GDM1 (cell line): ENCODE data around the gene FSIP2.

Experiments used
- DNase-seq: peaks from one replicate; lab custom pipeline; 2025; lab: John Stamatoyannopoulos, UW

The FSIP2 gene, protein sequence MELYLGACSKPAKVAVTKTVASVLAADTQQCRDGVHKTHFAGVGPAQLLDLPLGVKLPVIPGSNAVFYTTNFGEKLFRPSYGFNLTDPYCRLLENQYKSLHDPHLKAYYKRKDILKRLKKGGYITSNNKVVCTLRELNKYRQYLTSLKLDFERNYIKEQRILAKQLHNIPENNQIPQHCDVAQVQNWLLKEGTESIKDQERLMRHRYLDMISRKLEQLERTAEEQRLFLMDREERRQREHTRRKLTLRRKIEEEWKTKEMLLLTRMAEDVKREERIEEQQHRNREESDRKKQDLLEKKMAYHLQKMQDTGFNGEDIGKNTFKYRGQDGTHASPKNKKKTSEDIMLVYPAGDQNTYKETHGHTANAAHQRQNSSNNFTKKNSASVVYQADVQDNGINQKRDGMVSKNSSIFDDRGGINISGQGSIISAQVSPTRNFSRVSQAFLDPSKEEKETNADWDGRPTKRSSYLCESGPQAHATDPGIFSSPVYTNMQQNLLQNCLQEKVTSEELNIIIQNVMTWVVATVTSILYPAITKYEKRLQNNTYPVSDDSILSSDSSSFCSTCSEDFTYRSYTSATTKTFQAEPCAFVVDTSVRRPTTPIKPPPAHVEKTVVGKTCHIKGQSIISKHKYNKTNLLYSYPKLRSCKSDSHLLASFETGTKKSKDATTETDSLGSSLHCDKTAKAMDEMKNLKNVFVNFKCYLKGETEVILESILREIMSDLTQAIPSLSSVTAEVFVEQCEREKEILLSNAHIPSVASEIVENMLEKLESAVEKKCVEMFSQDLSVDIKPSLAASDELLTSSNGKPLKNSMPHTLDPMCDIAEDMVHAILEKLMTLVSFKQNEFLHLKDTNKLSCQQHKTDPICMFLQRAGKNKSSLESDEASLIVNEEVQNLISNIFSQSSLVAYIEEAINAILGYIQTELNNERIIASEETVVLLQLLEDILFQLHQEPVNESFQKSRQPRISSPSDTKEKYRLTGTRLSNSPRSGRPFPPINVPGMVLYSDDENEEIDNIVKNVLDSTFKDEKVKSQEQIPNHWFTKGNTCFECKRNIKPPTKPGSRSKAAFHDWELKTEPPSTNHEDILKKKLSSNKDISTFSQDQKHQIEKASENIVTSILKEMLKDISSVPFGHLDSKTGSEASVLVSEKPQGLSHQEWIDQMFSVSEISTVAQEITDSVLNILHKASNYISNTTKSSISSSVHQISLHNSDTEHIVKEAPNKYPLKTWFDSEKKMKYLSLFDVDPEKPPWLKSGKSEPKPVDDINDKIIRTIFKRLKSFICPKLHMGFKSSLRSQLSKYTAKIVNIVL (N-terminal part only)

DNA sequence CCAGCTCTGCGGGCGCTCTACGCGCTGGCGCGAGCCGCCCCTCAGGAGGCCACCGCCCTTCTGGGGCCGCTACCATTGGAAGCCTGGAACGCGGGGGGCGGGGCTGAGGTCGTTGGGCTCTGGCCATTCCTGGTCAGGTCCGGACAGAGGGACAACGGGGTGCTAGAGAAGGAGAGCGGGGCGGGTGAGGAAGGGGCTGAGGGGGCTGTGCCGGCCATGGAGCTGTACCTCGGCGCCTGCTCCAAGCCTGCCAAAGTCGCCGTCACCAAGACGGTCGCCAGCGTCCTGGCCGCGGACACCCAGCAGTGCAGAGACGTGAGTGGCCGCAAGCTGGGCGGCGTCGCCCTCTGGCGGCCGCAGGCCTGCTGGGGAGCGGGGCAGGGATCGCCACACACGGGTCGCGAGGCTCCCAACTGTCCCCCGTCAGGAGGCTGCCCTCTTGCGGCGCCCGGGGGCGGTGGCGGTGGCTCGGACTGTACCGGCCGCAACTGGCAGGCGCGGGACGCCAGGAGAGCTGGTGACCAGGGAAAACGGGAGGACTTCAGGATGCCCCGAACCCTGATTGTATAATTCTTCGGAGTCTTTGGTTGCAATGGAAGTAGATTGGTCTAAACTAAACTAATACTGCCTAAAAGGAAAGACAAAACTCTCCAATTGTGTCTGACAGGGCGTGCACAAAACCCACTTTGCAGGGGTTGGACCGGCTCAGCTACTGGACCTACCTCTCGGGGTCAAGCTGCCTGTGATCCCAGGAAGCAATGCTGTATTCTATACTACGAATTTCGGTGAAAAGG is at the start of gene FSIP2:
FSIP2 (plus strand) TSS at position 126 of the 794 bp plus-strand sequence; CDS start at position 217, 91 bp downstream.
- peak; percentile 59 for DNase-seq

DNA sequence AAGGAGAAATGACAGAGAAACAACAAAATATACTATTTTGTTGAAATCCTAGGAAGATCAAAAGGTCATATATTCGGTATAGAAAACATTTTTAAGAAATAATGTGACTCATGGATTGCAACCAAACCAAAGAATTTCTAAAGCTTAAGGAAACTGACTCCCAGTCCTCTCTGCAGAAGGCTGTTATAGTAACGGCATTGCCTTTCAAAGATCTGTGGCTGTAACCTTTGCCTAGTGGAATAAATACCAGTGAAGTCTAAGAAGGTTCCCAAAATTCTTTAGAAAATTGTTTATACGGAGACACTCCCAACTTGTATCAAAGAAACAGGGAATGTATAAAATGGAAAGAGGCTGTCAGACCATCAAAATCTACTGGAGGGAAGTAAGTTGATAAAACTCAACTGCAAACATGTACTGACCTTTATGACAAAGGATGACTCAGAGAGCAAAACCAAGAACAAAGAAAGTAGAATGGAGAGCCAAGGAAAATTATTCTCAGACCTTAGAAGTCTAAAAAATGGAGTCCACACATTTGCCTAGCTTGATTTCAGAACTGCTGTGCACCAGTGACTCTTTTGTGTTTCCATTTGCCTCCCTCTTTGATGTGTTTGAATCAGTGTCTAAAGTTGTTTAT is 48.6 kb upstream of the FSIP2 start:
- DNase-seq = no peak

DNA sequence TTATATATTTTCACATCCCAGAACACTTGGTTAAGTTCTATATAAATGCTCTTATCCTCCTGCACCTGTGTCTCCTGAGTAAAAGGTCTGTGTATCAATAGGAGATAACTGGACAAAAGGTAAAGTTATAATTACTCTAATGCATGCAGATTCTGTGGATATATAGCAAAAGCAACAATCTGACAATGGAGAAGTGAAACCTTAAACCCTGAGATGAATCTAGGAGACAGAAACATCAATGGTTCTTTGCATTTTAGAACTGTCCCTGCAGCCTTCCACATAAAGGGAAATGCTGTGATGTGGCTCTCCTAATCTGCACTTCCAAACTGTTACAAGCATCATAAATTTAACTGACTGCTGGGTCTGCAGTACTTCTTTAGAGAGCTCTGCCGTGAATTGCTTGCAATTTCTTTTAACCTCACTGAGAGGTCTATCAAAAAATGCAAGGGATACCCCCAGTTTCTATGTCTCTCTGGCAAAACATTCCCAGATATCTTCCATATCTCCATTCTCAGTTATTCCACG is 42.8 kb upstream of the FSIP2 start:
- no peak for DNase-seq

DNA sequence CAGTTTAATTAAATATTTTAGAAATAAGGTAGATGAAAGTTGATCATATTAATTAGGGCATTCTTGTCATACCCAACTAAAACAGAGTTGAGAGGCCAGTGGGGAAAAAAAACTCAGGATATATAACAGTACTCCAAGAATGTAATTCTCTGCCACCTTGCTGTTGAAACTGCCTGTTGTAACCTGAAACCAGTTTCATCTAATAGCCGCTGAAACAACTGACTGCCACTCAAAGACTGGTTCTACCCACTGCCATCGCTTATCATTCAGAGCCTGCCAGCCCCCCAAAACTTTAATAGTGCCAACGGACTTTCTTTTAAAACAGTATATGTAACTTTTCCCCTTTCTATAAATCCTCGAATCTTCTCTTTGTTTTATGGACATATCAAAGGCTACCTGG is 37.7 kb upstream of the FSIP2 start:
- no peak for DNase-seq

DNA sequence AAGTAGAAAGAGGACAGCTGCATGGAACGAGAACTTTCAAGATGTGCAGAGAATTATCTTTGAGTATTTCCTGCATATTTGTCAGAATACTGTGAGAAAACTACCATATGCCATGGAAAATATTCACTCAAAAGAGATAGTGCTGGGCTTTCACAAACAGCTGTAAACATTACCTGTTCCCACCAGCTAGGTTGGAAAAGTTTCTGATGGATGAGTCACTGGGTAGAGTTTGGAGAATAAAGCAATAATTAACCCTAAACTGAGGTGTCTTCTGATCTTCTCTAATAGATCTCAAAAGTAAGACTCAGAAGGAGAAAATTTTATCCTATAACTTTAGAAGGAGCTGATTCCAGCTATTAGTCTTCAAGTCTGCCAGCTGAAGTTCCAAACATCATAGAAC is 3.9 kb upstream of the FSIP2 start:
- no peak for DNase-seq

DNA sequence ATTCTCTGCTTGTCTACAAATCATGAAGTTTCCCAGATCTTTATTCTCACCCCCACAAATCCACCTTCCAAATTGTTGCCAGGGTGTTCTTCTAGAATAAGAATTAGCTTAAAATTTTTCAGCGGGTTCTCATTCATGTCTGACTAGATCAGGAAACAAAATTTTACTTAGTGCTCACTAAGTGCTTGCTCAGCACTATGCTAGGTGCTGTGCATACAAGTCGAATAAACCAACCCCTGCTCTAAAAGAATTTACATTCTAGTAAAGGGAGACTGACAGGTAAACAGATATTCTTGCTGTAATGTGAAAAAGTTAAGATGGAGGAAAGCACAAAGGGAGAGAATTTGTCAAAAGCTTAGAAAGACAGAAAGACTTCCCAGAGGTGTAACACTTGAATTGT is 2.4 kb upstream of the FSIP2 start:
- DNase-seq = no peak

DNA sequence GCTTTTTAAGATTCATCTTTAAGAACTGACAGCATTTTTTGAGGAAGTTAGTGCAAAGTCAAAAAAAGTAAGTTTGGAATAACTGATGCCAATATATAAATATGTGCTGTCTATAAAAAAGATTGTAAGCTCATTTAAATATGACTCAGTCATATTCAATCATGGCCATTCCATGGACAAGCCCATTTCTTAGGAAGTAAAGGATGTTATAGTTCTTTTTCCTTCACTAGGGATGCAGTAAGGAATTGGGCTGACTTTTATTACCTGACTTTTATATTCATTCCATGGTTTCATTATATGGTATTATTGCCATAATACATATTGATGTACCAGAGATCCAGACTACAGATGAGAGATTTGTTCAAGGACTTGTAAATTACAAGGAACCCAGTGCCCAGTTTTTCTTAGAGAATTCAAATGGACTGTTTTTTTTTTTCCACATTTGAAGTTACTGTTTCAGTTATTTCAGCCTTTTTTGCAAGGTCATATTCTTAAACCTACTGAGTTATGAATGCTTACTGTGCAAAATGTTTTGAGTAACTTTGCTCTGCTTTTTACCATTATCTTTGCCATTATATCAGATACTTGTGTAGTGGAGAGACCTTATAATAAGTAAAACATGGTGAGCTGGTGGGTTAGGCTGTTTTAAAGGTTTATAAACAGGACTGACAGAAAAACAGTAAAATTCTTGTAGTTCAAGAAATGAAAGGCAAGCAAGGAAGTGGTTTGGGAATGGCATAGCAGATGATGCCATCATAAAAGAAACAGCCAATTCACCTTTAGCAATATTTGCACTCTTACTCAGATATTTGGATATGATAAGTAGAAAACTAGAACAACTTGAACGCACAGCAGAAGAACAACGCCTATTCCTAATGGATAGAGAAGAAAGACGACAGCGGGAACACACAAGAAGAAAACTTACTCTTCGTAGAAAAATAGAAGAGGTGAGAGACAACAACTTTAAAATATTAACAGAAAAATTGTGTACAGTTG is 7.6 kb downstream of the FSIP2 start:
- no peak for DNase-seq

DNA sequence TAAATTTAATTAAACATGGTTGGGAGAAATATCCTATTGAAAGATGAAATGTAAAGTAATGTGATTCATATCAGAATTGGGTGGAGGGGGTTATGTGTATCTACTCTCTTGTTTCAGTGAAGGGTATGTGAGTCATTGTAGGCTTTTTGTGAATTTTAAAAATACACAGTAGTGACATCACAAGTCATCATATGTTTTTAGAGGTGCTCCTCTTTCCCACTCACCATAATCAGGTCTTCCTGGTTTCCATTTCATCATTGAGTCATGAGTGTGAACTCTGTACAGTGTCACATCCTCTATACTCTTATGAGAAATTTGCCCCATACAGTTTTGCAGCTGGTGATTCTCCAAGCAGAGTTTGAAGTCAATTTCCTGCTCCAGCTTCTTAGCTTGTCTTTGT is 18.8 kb downstream of the FSIP2 start:
- no peak for DNase-seq

DNA sequence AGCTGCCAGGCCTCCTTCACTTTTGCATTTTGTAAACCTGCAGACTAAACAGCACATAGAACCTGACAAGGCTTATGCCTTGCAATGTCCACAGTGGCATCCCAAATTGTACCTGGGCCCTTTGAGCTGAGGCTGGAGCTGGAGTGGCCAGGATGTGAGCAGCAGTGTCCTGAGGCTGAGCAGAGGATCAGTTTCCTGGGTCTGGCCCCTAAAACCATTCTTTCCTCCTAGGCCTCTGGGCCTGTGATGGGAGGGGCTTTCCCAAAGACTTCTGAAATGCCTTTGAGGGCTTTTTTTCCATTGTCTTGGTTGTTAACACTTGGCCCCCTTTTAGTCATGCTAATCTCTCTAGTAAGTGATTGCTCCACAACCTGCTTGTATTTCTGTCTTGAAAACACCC is 32.8 kb downstream of the FSIP2 start:
- DNase-seq = no peak

DNA sequence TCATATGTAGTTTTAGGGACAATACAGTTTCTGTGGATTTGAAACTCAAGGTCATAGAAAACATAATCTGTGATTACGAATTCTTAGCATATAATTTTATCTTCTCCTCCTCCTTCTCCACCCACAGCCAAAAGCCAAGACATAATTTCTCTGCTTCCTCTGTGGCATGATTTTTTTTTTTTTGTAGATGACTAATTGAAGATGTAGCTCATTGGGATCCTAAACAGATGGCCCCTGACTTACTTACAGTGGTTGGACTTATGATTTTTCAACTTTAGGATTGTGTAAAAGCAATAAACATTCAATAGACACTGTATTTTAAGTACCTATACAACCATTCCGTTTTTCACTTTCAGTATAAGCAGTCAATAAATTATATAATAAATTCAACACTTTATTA is 42.3 kb downstream of the FSIP2 start:
- DNase-seq = no peak

DNA sequence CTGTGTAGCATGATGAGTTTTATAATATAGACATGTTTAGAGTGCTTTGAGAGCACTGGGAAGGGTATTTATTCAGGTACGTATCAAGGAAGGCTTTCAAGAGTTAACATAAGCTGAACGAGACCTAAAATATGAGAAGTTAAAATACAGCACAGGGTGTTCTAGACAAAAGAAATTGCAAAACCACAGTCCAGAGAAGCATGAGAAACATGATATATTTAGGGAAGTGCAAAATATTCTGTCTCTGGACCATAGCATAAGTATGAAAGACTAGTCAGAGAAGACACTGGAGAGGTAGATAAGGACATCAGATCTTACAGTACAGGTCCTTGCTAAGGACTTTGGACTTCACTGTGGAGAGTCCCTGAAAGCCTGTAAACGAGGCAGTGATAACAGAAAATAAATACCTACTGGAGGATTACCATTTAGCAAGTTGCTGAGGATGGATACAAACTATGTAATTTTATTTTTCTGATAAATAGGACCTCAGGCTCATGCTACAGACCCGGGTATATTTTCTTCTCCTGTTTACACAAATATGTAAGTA is 43.7 kb downstream of the FSIP2 start:
- no peak for DNase-seq

DNA sequence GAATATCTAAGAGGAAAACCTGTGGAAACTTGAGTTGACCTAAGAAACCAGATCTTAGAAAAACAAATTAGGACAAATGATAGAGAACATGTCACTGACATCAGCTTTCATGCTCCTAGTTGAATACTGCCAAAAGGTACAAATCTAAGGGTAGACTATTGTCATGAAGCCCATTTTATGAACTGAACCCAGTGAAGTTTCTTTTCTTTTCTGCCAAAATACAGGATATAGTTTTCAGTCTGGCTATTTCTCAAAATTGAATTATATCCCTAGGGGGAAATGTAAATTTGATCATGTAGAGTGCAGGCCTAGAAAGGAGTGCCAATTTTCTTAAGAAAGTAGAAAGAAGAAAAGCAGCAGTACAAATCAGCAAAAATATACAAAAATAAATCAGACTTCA is 46.6 kb downstream of the FSIP2 start:
- DNase-seq = no peak

DNA sequence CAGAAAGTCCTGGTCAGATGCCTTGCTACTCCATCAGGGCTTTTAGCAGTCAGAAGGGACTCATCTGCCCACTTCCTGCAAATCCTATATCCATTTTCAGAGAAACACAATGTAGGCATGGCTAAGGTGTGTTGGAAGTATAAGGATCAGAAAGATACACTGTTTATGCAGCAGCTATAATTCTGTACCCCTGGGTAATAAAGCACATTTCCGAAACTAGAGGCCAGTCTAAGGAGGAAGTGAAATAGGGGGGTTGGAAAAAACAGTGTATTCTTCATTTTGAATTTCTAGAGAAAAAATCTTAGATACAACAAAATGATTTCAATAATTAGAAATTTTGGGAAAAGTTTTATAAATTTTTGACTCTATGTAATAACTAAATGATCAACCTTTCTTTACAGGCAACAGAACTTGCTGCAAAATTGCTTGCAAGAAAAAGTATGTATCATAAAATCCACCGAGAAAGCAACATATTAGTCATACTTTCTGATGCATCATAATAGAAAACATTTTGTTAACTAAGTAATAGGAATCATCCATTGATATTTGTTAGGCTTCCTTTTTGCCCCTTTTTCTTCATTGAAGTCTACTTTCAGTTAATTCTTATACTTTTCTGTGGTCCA is 47.4 kb downstream of the FSIP2 start:
- DNase-seq = no peak

DNA sequence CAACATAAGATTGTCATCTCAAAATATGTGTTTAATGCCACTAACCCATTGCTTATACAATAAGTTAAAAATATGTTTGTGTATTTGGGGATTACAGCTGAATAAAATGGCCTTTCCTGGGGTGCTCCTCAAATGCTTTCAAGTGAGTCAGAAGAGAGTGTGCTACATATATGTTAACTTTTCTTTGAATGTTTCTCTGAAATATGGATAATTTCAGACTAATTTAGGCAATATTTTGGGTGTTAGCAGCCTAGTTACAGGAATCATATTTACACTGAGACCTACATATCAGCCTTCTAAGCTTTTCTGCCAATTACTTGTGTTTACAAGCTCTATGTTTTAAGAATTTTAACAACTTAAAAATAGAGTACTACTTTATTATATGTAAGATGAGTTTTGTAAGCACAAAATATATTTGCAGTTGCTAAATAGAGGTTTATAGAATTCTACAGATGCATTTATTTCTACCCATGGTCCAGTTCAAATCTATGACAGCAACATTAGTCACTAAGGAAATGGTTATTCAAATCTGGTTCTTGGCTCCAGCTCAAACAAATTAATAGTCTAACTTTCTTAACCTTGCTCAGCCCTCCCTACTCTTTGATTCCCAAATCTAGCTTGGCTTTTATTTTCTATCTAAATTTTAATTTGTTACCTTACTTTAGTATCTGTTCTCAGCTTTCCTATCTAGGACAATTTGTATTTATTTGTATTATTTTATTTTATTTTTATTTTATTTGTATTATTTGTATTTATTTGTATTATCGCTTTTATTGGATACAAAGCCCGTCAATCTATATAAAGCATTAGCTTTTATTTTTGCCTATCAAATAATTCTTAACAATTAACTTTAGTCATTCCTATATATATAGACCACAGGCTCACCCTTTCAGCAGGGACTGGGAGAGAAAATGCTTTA is 48.9 kb downstream of the FSIP2 start:
- no peak for DNase-seq

DNA sequence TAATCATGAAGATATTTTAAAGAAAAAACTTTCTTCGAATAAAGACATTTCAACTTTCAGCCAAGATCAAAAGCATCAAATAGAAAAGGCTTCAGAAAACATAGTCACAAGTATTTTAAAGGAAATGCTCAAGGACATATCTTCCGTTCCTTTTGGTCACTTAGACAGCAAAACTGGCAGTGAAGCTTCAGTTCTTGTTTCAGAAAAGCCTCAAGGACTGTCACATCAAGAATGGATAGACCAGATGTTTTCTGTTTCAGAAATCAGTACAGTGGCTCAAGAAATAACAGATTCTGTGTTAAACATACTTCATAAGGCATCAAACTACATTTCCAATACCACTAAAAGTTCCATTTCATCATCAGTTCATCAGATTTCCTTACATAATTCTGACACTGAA is 51.8 kb downstream of the FSIP2 start:
- no peak for DNase-seq

DNA sequence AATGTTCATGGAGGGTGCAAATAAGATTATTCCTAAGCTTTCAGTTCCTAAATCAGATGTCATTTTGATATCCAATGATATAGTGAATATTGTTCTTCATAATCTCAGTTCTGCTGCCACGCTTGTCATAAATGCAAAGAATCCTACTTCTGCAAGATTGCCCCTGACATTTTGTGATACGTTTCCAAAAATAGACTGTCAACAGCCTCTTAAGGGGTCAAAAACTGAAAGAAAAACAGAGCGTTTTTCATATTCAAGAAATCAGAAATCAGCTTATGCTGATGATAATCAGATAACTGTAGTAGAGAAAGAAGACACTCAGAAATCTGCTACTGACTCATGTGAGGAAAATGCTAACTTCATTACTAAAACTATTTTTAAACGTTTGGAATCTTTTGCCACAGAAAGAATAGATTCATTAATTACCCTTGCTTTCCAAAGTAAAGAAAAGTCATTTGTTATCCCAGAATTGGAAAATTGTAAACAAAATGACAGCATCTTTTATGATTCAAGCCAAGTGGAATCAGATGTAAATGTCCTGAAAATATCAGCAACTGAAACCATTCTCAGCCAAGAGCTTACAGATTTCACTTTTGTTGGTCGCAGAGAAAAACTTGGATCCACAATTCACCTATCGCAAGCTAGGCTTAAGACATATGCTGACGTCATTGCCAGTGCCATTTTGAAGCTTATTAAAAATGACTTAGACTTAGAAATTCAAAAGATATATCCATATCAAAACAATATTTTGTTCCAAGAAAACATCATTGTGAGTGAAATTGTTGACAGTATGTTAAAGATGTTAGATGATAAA is 55.1 kb downstream of the FSIP2 start:
- no peak for DNase-seq

DNA sequence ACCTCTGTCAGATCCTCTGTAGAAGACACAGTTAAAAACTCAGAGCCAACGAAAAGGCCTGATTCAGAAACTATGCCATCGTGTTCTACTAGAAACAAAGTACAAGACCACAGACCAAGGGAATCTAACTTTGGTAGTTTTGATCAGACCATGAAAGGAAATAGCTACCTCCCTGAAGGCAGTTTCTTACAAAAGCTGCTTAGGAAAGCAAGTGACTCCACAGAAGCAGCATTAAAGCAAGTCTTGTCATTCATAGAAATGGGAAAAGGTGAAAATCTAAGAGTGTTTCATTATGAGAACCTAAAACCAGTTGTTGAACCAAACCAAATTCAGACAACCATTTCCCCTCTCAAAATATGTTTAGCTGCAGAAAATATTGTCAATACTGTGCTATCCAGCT is 58.2 kb downstream of the FSIP2 start:
- no peak for DNase-seq
